GM21723 (cell line): ENCODE results near the gene ELK1.
"Not testable (repeated sequence)": the region's sequence is repeated elsewhere in the genome, so short reads cannot be mapped to it uniquely, and the experiment has no call there.

Source experiments
- ATAC-seq: cut with Tn5 transposase; IDR thresholded peaks from one replicate; pipeline ENCODE4 v1.9.1; 2021; ENCODE audit warnings: mild to moderate bottlenecking, moderate library complexity; ENCODE audit not compliant: unreplicated experiment

The ELK1 gene

GRCh38 chrX:47612418-47612817 lies 37.9 kb downstream of the ELK1 start:
- ATAC-seq: no peak

GRCh38 chrX:47611926-47612325 lies 38.4 kb downstream of the ELK1 start:
- no peak for ATAC-seq

GRCh38 chrX:47611489-47611888 lies 38.9 kb downstream of the ELK1 start:
- no peak for ATAC-seq

- ATAC-seq: no peak
Observed at GRCh38 chrX:47610511-47610910, 39.9 kb downstream of the ELK1 start.

GRCh38 chrX:47608130-47608810 lies 42.1 kb downstream of the ELK1 start:
- ATAC-seq: no peak

GRCh38 chrX:47607091-47607490 lies 43.3 kb downstream of the ELK1 start:
- ATAC-seq: no peak

- no peak for ATAC-seq
Observed at GRCh38 chrX:47605024-47605423, 45.3 kb downstream of the ELK1 start.

- not testable (repeated sequence) for ATAC-seq
Observed at GRCh38 chrX:47603125-47603524, 47.2 kb downstream of the ELK1 start.

- no peak for ATAC-seq
Observed at GRCh38 chrX:47597222-47597621, 53.1 kb downstream of the ELK1 start.

GRCh38 chrX:47596256-47596655 lies 54.1 kb downstream of the ELK1 start:
- no peak for ATAC-seq

- no peak for ATAC-seq
Observed at GRCh38 chrX:47595716-47596251, 54.6 kb downstream of the ELK1 start.

- no peak for ATAC-seq
Observed at GRCh38 chrX:47593522-47593921, 56.8 kb downstream of the ELK1 start.

- ATAC-seq: no peak
Observed at GRCh38 chrX:47590984-47591383, 59.4 kb downstream of the ELK1 start.

- no peak for ATAC-seq
Observed at GRCh38 chrX:47587906-47588735, 62.2 kb downstream of the ELK1 start.

GRCh38 chrX:47587091-47587891 lies 63.1 kb downstream of the ELK1 start:
- ATAC-seq: no peak

- no peak for ATAC-seq
Observed at GRCh38 chrX:47586043-47586787, 64.1 kb downstream of the ELK1 start.
